ENCODE data around the gene A3GALT2. TPM values are rescaled to one million over a fixed set of nuclear protein-coding genes. Genes with fewer than 3 reads are reported as not detected.
A peak's percentile ranks its signal among the peaks of the same experiment; 100 is the strongest.

Gene A3GALT2
- total RNA-seq, 1 experiment from 2014 or later, result not detected

DNA sequence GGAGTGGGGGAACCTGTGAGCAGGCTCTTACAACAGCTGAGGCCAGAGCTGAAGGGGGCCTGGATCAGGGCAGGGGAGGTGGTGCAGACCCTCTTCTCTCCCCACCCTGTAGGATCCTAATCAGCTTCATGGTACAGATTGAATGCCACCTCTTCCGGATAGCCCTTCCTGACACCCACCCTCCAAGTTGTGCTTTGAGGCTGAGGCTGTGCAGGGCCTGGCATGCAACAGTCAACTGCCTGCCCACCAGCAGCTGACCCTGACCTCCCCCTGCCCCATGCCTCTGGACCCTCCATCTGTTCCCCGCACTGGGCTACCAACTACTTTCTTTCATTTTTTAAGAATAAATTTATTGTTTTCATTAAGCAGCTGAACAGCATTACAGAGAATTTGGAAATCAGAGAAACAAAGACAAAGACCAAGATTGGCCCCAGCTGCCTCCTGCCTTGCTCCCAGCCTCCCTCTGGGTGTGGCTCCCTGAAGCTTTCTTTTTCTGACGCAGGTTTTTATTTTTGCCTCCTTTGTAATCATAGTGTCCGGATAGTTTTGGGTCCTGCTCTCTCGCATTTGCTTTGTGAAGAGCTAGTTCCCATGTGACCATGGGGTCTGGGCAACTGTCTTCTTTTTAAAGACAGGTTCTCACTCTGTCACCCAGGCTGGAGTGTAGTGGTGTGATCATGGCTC is 51.8 kb downstream of the A3GALT2 start:
- intact Hi-C loops (cut with micrococcal nuclease), result no loop called here
- POLR2A ChIA-PET, result interaction anchor here (0.9 to 1.2 kb wide), 3 partner anchors 9 to 74 kb away, joined by 3 read pairs; no protein-coding TSS in a partner anchor
- BruUV-seq (replicated peaks), result no TSS peak
- Mint-ChIP-seq H3K4me3 (ENCODE audit: unreplicated experiment) (no peak overlapping the region), H3K27ac (ENCODE audit: low read depth, unreplicated experiment) (peak overlapping the region; percentile 36), H3K4me1 (ENCODE audit: insufficient read depth, unreplicated experiment) (peaks cover 7% of the 10 kb centered on the region), H3K27me3 (ENCODE audit: insufficient read depth, unreplicated experiment) (no peaks in the 10 kb centered on the region), H3K36me3 (ENCODE audit: insufficient read depth, unreplicated experiment) (no peaks in the 10 kb centered on the region), H3K9me3 (ENCODE audit: unreplicated experiment) (no peaks in the 10 kb centered on the region)
- TF ChIP-seq, protein P1, sequence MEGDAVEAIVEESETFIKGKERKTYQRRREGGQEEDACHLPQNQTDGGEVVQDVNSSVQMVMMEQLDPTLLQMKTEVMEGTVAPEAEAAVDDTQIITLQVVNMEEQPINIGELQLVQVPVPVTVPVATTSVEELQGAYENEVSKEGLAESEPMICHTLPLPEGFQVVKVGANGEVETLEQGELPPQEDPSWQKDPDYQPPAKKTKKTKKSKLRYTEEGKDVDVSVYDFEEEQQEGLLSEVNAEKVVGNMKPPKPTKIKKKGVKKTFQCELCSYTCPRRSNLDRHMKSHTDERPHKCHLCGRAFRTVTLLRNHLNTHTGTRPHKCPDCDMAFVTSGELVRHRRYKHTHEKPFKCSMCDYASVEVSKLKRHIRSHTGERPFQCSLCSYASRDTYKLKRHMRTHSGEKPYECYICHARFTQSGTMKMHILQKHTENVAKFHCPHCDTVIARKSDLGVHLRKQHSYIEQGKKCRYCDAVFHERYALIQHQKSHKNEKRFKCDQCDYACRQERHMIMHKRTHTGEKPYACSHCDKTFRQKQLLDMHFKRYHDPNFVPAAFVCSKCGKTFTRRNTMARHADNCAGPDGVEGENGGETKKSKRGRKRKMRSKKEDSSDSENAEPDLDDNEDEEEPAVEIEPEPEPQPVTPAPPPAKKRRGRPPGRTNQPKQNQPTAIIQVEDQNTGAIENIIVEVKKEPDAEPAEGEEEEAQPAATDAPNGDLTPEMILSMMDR (IDR thresholded peaks at IDR 0.05; ENCODE audit: unreplicated experiment), result no peak
- CTCF ChIA-PET, result interaction anchor here (0.7 to 1.7 kb wide), 4 partner anchors 19 to 235 kb away, joined by 3 to 6 read pairs (median 4); no protein-coding TSS in a partner anchor
- no peak for DNase-seq (ENCODE audit: unreplicated experiment)

GRCh38 chr1:33268457-33268856 is 52.4 kb downstream of the A3GALT2 start:
- H3K27ac Mint-ChIP-seq (ENCODE audit: low read depth, unreplicated experiment), result peak overlapping the region; percentile 36
- ChIA-PET POLR2A (interaction anchor here (0.9 to 1.2 kb wide), 3 partner anchors 8 to 73 kb away, joined by 3 read pairs; no protein-coding TSS in a partner anchor), CTCF (interaction anchor here (0.7 to 1.7 kb wide), 5 partner anchors 11 to 30 kb away, joined by 3 to 6 read pairs (median 5); no protein-coding TSS in a partner anchor)

DNA sequence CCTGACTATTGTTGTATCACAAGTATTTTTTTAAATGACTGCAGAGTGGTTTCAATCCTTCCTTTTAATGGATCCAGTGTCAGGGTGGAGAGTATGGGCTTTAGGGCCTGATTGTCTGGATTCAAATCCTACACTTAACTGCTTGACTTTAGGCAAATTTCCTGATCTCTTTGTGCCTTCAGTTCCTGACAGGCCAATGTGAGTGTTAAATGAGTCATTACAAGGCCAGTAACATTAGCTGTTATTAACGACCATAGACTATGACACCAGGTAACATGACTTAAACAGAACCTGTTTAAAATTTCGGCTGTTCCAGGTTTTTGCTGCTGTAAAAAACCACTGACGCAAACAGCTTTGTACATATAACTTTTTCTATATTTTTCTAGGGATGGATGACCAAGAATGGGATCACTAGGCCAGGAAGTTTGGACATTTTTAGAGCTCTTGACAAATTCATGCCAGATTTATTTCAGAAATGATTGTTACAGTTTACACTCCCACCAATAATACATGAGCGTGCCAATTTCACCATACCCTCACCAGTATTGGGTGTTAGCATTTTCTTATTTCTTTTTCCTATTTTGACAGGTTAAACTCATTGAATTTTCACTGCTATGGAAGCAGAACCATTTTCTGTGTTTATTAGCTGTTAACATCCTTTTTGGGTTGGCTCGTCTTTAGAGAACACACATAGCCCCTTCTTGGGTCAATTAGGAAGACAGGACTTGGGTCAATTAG is 53.3 kb downstream of the A3GALT2 start:
- intact Hi-C loops (cut with micrococcal nuclease), result no loop called here
- H3K36me3 Mint-ChIP-seq (ENCODE audit: insufficient read depth, unreplicated experiment), result no peaks in the 10 kb centered on the region
- CTCF ChIA-PET, result interaction anchor here (0.6 to 1.3 kb wide), 5 partner anchors 10 to 345 kb away, joined by 3 to 6 read pairs (median 5); no protein-coding TSS in a partner anchor
- TF ChIP-seq, protein P1 (IDR thresholded peaks at IDR 0.05; ENCODE audit: unreplicated experiment), result no peak
- no peak for DNase-seq (ENCODE audit: unreplicated experiment)
- peak overlapping the region; percentile 36 for H3K27ac Mint-ChIP-seq (ENCODE audit: low read depth, unreplicated experiment)
- peaks cover 7% of the 10 kb centered on the region for H3K4me1 Mint-ChIP-seq (ENCODE audit: insufficient read depth, unreplicated experiment)
- H3K9me3 Mint-ChIP-seq (ENCODE audit: unreplicated experiment), result no peaks in the 10 kb centered on the region
- BruUV-seq (replicated peaks), result no TSS peak
- POLR2A ChIA-PET, result no interaction called here
- no peaks in the 10 kb centered on the region for H3K27me3 Mint-ChIP-seq (ENCODE audit: insufficient read depth, unreplicated experiment)
- no peak overlapping the region for H3K4me3 Mint-ChIP-seq (ENCODE audit: unreplicated experiment)

More at GRCh38 chr1:33268457-33268856, 52.4 kb downstream of the A3GALT2 start:
- BruUV-seq (replicated peaks), result no TSS peak
- DNase-seq (ENCODE audit: unreplicated experiment), result no peak
- Mint-ChIP-seq H3K4me3 (ENCODE audit: unreplicated experiment) (no peak overlapping the region), H3K9me3 (ENCODE audit: unreplicated experiment) (no peaks in the 10 kb centered on the region), H3K4me1 (ENCODE audit: insufficient read depth, unreplicated experiment) (peaks cover 7% of the 10 kb centered on the region), H3K36me3 (ENCODE audit: insufficient read depth, unreplicated experiment) (no peaks in the 10 kb centered on the region), H3K27me3 (ENCODE audit: insufficient read depth, unreplicated experiment) (no peaks in the 10 kb centered on the region)
- intact Hi-C loops (cut with micrococcal nuclease), result no loop called here
- TF ChIP-seq, protein P1 (IDR thresholded peaks at IDR 0.05; ENCODE audit: unreplicated experiment), result no peak

DNA sequence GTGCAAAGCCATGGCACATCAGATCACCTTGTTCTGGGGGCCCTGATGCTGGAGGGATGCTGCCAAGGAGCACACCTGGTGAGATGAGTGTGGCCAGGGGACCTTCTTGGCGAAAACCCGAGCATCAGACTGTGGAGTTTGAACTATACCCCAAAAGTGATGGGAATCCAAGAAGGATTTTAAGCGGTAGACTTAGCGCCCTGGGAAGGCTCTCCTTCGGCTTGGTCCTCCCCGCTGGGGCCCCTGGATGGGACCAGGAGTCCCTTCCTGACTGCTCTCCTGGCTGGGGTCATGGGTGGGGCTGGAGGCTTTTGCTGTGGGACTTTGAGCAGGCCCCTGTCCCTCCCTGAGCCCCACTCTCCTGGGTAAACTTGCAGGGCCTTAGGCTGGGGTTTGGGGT is 54.1 kb downstream of the A3GALT2 start:
- intact Hi-C loops (cut with micrococcal nuclease), result no loop called here
- TF ChIP-seq, protein P1 (IDR thresholded peaks at IDR 0.05; ENCODE audit: unreplicated experiment), result no peak
- no TSS peak for BruUV-seq (replicated peaks)
- no peaks in the 10 kb centered on the region for H3K36me3 Mint-ChIP-seq (ENCODE audit: insufficient read depth, unreplicated experiment)
- no peak for DNase-seq (ENCODE audit: unreplicated experiment)
- ChIA-PET POLR2A (no interaction called here), CTCF (no interaction called here)
- no peaks in the 10 kb centered on the region for H3K27me3 Mint-ChIP-seq (ENCODE audit: insufficient read depth, unreplicated experiment)
- no peaks in the 10 kb centered on the region for H3K9me3 Mint-ChIP-seq (ENCODE audit: unreplicated experiment)
- H3K4me1 Mint-ChIP-seq (ENCODE audit: insufficient read depth, unreplicated experiment), result peaks cover 7% of the 10 kb centered on the region
- H3K27ac Mint-ChIP-seq (ENCODE audit: low read depth, unreplicated experiment), result peak overlapping the region; percentile 36
- no peak overlapping the region for H3K4me3 Mint-ChIP-seq (ENCODE audit: unreplicated experiment)

Measured in MCF 10A (cell line).